HEK293 (cell line): Measurements from ENCODE around the gene PDE6C.

Experiments
- CTCF ChIA-PET: fragments of 350-600 bp; formaldehyde crosslinking; extraction: SDS; loops from one replicate; lab custom pipeline; 2021; ENCODE audit warnings: antibody characterized with exemption; lab: Yijun Ruan, JAX
- POLR2A ChIA-PET: fragments of 300-600 bp; formaldehyde crosslinking; extraction: SDS; loops from one replicate; lab custom pipeline; 2020; ENCODE audit warnings: antibody characterized with exemption, inconsistent platforms; lab: Yijun Ruan, JAX
- H3K27ac ChIP-seq: fragments of 200-500 bp; sonication (Bioruptor generic); 2 replicates; pipeline ENCODE4 v1.5.1; 2014; ENCODE audit warnings: low read depth, low read length, control low read depth, inconsistent platforms; ENCODE audit errors: extremely low read depth
- H3K36me3 ChIP-seq, 2 experiments: fragments of 200-500 bp in 1 of 2; sonication (Bioruptor generic) in 1 of 2; 1 replicate in 1 of 2; 2 replicates in 1 of 2; pipeline ENCODE4 v1.5.1; 2014 to 2017; ENCODE audit warnings: inconsistent platforms in 2 of 2, low read length in 2 of 2; ENCODE audit not compliant: control insufficient read depth in 2 of 2, insufficient read depth in 1 of 2
- H3K4me1 ChIP-seq: fragments of 200-500 bp; sonication (Bioruptor generic); 2 replicates; pipeline ENCODE4 v1.5.1; 2014; ENCODE audit warnings: mild to moderate bottlenecking, low read length, inconsistent platforms; ENCODE audit not compliant: control insufficient read depth, insufficient read depth
- H3K4me3 ChIP-seq: 2 replicates; pipeline ENCODE4 v1.5.1; 2011; ENCODE audit warnings: low read depth, mild to moderate bottlenecking, control low read depth, low read length, moderate library complexity
- H3K9me3 ChIP-seq: fragments of 200-500 bp; sonication (Bioruptor generic); 2 replicates; pipeline ENCODE4 v1.5.1; 2014; ENCODE audit warnings: low read depth, low read length, inconsistent platforms; ENCODE audit not compliant: control insufficient read depth, insufficient read depth
- AEBP2 ChIP-seq: fragments of 450-650 bp; formaldehyde crosslinking; IDR thresholded peaks from 2 replicates; pipeline ENCODE4 v1.5.1; 2016; ENCODE audit warnings: missing biosample characterization, missing genetic modification characterization, borderline replicate concordance
- BCL6B ChIP-seq: fragments of 450-650 bp; formaldehyde crosslinking; IDR thresholded peaks from 2 replicates; pipeline ENCODE4 v1.5.1; 2017; ENCODE audit warnings: missing biosample characterization, missing genetic modification characterization
- RBAK ChIP-seq: fragments of 450-650 bp; formaldehyde crosslinking; IDR thresholded peaks from 2 replicates; pipeline ENCODE4 v1.5.1; 2016; ENCODE audit warnings: missing biosample characterization, missing genetic modification characterization
- SP2 ChIP-seq: fragments of 450-650 bp; formaldehyde crosslinking; IDR thresholded peaks from 2 replicates; pipeline ENCODE4 v1.5.1; 2016; ENCODE audit warnings: missing biosample characterization, missing genetic modification characterization
- YY1 ChIP-seq: fragments of 450-650 bp; formaldehyde crosslinking; IDR thresholded peaks from 2 replicates; pipeline ENCODE4 v1.5.1; 2018; ENCODE audit warnings: missing biosample characterization, missing genetic modification characterization
- ZNF138 ChIP-seq: fragments of 450-650 bp; formaldehyde crosslinking; IDR thresholded peaks from 2 replicates; pipeline ENCODE4 v1.5.1; 2016; ENCODE audit warnings: missing biosample characterization, missing genetic modification characterization, borderline replicate concordance
- ZNF155 ChIP-seq: fragments of 450-650 bp; formaldehyde crosslinking; IDR thresholded peaks from 2 replicates; pipeline ENCODE4 v1.5.1; 2016; ENCODE audit warnings: missing biosample characterization, missing genetic modification characterization
- ZNF157 ChIP-seq: fragments of 450-650 bp; formaldehyde crosslinking; IDR thresholded peaks from 2 replicates; pipeline ENCODE4 v1.5.1; 2016; ENCODE audit warnings: missing biosample characterization, missing genetic modification characterization
- ZNF169 ChIP-seq: fragments of 450-650 bp; formaldehyde crosslinking; IDR thresholded peaks from 2 replicates; pipeline ENCODE4 v1.5.1; 2016; ENCODE audit warnings: missing biosample characterization, missing genetic modification characterization
- ZNF175 ChIP-seq: fragments of 450-650 bp; formaldehyde crosslinking; IDR thresholded peaks from 2 replicates; pipeline ENCODE4 v1.5.1; 2016; ENCODE audit warnings: missing biosample characterization, missing genetic modification characterization
- ZNF449 ChIP-seq: fragments of 450-650 bp; formaldehyde crosslinking; IDR thresholded peaks from 2 replicates; pipeline ENCODE4 v1.5.1; 2017; ENCODE audit warnings: missing biosample characterization, mild to moderate bottlenecking, missing genetic modification characterization, moderate library complexity
- ZNF501 ChIP-seq: fragments of 450-650 bp; formaldehyde crosslinking; IDR thresholded peaks from 2 replicates; pipeline ENCODE4 v1.5.1; 2016; ENCODE audit warnings: missing biosample characterization, missing genetic modification characterization
- ZNF530 ChIP-seq: fragments of 450-650 bp; formaldehyde crosslinking; IDR thresholded peaks from 2 replicates; pipeline ENCODE4 v1.5.1; 2016; ENCODE audit warnings: low read depth, missing biosample characterization, missing genetic modification characterization
- ZNF558 ChIP-seq: fragments of 450-650 bp; formaldehyde crosslinking; IDR thresholded peaks from 2 replicates; pipeline ENCODE4 v1.5.1; 2016; ENCODE audit warnings: missing biosample characterization, missing genetic modification characterization
- ZNF600 ChIP-seq: fragments of 450-650 bp; formaldehyde crosslinking; IDR thresholded peaks from 2 replicates; pipeline ENCODE4 v1.5.1; 2016; ENCODE audit warnings: missing biosample characterization, missing genetic modification characterization
- ZNF664 ChIP-seq: fragments of 450-650 bp; formaldehyde crosslinking; IDR thresholded peaks from 2 replicates; pipeline ENCODE4 v1.5.1; 2016; ENCODE audit warnings: missing biosample characterization, missing genetic modification characterization
- ZNF670 ChIP-seq: fragments of 450-650 bp; formaldehyde crosslinking; IDR thresholded peaks from 2 replicates; pipeline ENCODE4 v1.5.1; 2016; ENCODE audit warnings: missing biosample characterization, missing genetic modification characterization, low read depth
- ZNF701 ChIP-seq: fragments of 450-650 bp; formaldehyde crosslinking; IDR thresholded peaks from 2 replicates; pipeline ENCODE4 v1.5.1; 2016; ENCODE audit warnings: missing biosample characterization, missing genetic modification characterization
- ZNF776 ChIP-seq: fragments of 450-650 bp; formaldehyde crosslinking; IDR thresholded peaks from 2 replicates; pipeline ENCODE4 v1.5.0; 2017; ENCODE audit warnings: missing biosample characterization, missing genetic modification characterization, borderline replicate concordance
- ZNF791 ChIP-seq: fragments of 450-650 bp; formaldehyde crosslinking; IDR thresholded peaks from 2 replicates; pipeline ENCODE4 v1.5.1; 2016; ENCODE audit warnings: missing biosample characterization, missing genetic modification characterization
- ZSCAN18 ChIP-seq: fragments of 450-650 bp; formaldehyde crosslinking; IDR thresholded peaks from 2 replicates; pipeline ENCODE4 v1.5.1; 2016; ENCODE audit warnings: missing biosample characterization, missing genetic modification characterization
- TF ChIP-seq, protein P1 (sequence below): fragments of 450-650 bp; formaldehyde crosslinking; IDR thresholded peaks from 2 replicates; pipeline ENCODE4 v1.5.1; 2016; ENCODE audit warnings: missing biosample characterization, missing genetic modification characterization
- TF ChIP-seq, protein P2 (sequence below): fragments of 450-650 bp; formaldehyde crosslinking; IDR thresholded peaks from 2 replicates; pipeline ENCODE4 v1.5.1; 2016; ENCODE audit warnings: missing biosample characterization, missing genetic modification characterization
- TF ChIP-seq, protein P3 (sequence below): fragments of 450-650 bp; formaldehyde crosslinking; IDR thresholded peaks from 2 replicates; pipeline ENCODE4 v1.5.1; 2016; ENCODE audit warnings: missing biosample characterization, missing genetic modification characterization

Gene PDE6C

DNA sequence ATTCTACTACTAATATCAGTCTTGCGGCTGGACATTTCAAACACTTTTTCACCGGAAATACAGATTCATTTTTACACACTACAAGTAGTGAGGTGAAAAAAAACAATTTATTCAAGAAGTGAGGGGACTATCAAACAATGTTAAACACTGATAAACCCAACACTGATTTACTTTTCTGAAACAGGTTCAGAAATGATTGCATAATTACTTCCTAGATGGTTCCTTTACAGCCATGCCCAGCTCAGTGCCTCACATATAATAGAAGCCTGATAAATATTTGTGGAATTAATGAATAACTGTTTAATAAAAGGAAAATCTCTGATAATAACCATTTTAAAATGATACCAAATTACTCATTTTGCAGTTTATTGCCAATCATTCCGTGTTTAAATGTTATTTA, 55.5 kb downstream of the PDE6C start:
- Histone ChIP-seq H3K4me1 (no peaks in the 10 kb centered on the region), H3K9me3 (no peaks in the 10 kb centered on the region), H3K36me3 (peaks cover 30 to 55% of the 10 kb centered on the region in 2 experiments), H3K4me3 (no peak overlapping the region), H3K27ac (no peak overlapping the region)
- POLR2A ChIA-PET = no interaction called here
- CTCF ChIA-PET = no interaction called here
- TF ChIP-seq ZNF701 (tag by site-specific recombination) (no peak), ZNF670 (tag by site-specific recombination) (no peak), ZNF449 (tag by site-specific recombination) (no peak), ZNF776 (tag by site-specific recombination) (no peak), ZNF157 (tag by site-specific recombination) (no peak), ZNF600 (tag by site-specific recombination) (no peak), YY1 (tag by site-specific recombination) (no peak), AEBP2 (no peak)
- TF ChIP-seq, protein P1, sequence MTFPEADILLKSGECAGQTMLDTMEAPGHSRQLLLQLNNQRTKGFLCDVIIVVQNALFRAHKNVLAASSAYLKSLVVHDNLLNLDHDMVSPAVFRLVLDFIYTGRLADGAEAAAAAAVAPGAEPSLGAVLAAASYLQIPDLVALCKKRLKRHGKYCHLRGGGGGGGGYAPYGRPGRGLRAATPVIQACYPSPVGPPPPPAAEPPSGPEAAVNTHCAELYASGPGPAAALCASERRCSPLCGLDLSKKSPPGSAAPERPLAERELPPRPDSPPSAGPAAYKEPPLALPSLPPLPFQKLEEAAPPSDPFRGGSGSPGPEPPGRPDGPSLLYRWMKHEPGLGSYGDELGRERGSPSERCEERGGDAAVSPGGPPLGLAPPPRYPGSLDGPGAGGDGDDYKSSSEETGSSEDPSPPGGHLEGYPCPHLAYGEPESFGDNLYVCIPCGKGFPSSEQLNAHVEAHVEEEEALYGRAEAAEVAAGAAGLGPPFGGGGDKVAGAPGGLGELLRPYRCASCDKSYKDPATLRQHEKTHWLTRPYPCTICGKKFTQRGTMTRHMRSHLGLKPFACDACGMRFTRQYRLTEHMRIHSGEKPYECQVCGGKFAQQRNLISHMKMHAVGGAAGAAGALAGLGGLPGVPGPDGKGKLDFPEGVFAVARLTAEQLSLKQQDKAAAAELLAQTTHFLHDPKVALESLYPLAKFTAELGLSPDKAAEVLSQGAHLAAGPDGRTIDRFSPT (tag by site-specific recombination) = no peak
- TF ChIP-seq, protein P2, sequence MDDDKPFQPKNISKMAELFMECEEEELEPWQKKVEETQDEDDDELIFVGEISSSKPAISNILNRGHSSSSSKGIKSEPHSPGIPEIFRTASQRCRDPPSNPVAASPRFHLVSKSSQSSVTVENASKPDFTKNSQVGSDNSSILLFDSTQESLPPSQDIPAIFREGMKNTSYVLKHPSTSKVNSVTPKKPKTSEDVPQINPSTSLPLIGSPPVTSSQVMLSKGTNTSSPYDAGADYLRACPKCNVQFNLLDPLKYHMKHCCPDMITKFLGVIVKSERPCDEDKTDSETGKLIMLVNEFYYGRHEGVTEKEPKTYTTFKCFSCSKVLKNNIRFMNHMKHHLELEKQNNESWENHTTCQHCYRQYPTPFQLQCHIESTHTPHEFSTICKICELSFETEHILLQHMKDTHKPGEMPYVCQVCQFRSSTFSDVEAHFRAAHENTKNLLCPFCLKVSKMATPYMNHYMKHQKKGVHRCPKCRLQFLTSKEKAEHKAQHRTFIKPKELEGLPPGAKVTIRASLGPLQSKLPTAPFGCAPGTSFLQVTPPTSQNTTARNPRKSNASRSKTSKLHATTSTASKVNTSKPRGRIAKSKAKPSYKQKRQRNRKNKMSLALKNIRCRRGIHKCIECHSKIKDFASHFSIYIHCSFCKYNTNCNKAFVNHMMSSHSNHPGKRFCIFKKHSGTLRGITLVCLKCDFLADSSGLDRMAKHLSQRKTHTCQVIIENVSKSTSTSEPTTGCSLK (tag by site-specific recombination) = no peak
- TF ChIP-seq, protein P3, sequence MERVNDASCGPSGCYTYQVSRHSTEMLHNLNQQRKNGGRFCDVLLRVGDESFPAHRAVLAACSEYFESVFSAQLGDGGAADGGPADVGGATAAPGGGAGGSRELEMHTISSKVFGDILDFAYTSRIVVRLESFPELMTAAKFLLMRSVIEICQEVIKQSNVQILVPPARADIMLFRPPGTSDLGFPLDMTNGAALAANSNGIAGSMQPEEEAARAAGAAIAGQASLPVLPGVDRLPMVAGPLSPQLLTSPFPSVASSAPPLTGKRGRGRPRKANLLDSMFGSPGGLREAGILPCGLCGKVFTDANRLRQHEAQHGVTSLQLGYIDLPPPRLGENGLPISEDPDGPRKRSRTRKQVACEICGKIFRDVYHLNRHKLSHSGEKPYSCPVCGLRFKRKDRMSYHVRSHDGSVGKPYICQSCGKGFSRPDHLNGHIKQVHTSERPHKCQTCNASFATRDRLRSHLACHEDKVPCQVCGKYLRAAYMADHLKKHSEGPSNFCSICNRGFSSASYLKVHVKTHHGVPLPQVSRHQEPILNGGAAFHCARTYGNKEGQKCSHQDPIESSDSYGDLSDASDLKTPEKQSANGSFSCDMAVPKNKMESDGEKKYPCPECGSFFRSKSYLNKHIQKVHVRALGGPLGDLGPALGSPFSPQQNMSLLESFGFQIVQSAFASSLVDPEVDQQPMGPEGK (tag by site-specific recombination) = no peak

GRCh38 chr10:93670372-93670771, 58.0 kb downstream of the PDE6C start:
- ChIA-PET POLR2A (no interaction called here), CTCF (interaction anchor here (0.6 to 1.5 kb wide), 4 partner anchors 10 to 294 kb away, joined by 3 read pairs; no protein-coding TSS in a partner anchor)
- H3K27ac ChIP-seq = no peak overlapping the region
- no peak for TF ChIP-seq YY1 (tag by site-specific recombination)
- TF ChIP-seq ZNF155 (tag by site-specific recombination) = no peak
- TF ChIP-seq RBAK (tag by site-specific recombination) = no peak
- no peak for TF ChIP-seq ZNF791 (tag by site-specific recombination)
- TF ChIP-seq ZNF169 = no peak
- no peak for TF ChIP-seq ZNF138 (tag by site-specific recombination)
- TF ChIP-seq ZNF558 (tag by site-specific recombination) = no peak
- TF ChIP-seq ZSCAN18 = no peak
- TF ChIP-seq ZNF175 (tag by site-specific recombination) = no peak
- TF ChIP-seq ZNF664 = no peak
- TF ChIP-seq BCL6B = no peak
- TF ChIP-seq ZNF501 = no peak
- TF ChIP-seq ZNF530 (tag by site-specific recombination) = no peak
- no peak for TF ChIP-seq SP2 (tag by site-specific recombination)

More at GRCh38 chr10:93670372-93670771, 58.0 kb downstream of the PDE6C start:
- Histone ChIP-seq H3K36me3 (peaks cover 34 to 72% of the 10 kb centered on the region in 2 experiments), H3K4me1 (no peaks in the 10 kb centered on the region), H3K4me3 (no peak overlapping the region), H3K9me3 (no peaks in the 10 kb centered on the region)
